ENCODE measurements around the gene UTF1. TPM values are rescaled to one million over a fixed set of nuclear protein-coding genes. Genes with fewer than 3 reads are reported as not detected.

Gene UTF1
- polyA plus RNA-seq, 1 donor = not detected

DNA sequence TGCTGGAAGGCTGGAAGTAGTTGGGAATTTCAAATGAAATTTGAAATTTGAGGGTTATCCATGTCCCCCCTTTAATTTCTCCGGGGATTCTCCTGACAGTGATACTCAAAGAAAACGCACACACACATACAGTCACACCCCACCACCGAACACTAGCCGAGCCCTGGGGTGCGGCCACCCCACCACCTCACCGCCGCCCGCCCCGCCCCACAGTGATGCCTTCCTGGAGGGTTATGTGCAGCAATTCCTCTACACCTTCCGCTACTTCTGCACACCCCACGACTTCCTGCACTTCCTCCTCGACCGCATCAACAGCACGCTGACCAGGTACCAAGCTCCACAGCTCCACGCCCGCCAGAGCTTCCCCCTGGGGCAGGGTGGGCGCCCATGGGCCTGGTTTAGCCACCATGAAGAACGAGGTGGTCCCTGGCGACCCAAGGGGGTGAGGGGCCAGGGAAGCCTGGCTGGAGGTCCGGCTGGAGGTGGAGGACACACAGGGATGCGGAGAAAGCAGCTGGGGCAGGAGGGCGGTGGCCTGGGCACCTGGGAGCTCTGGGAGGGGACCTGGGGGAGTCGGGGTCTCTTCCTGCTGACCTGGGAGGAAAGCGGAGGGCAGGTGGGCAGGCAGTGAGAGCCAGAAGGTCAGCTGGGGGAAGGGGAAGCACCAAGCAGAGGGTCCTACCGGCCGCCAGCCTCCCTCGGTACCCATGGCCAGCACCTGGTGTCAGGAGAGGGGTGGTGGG lies 19.4 kb upstream of the UTF1 start:
- no peak for DNase-seq
- H3K27me3 ChIP-seq (ENCODE audit: control insufficient read depth, insufficient read depth, low read length) = no peaks in the 10 kb centered on the region
- H3K9me3 ChIP-seq (ENCODE audit: control insufficient read depth, low read depth, low read length) = peaks cover 3% of the 10 kb centered on the region
- WGBS (ENCODE audit: insufficient coverage, low lambda C conversion rate) = no CpG with 5 or more reads among the region's 27 CpGs
- no peaks in the 10 kb centered on the region for H3K4me1 ChIP-seq (ENCODE audit: control insufficient read depth, insufficient read depth, low read length)
- no peak overlapping the region for H3K27ac ChIP-seq (ENCODE audit: low read length)
- H3K36me3 ChIP-seq (ENCODE audit: control insufficient read depth, insufficient read depth, low read length) = peaks cover 10% of the 10 kb centered on the region
- H3K4me3 ChIP-seq (ENCODE audit: low read length) = no peak overlapping the region

DNA sequence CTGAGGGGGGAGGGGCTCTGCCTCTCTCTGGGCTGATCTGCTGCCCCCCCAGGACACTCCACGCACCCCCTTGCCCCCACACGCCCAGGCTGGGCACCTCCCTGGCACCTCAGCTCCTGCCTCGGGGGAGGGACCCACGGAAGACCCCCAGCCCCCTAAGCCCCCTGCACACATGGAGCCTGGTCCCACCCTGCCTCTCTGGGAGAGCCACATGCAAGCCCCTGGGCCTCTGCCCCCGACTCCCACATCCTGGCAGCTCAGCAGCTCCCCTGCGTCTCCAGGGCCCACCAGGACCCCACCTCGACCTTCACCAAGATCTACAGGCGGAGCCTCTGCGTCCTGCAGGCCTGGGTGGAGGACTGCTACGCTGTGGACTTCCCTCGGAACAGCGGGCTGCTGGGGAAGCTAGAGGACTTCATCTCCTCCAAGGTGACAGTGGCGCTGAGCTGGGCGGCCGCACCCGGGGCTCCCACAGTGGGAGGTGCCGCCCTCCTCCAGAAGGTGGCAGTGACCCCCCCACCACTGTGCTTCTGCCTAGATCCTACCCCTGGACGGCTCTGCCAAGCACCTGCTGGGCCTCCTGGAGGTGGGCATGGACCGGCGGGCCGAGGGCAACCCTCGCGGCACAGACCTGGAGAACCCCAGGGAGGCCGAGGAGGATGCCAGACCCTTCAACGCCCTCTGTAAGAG lies 18.7 kb upstream of the UTF1 start:
- peaks cover 5% of the 10 kb centered on the region for H3K9me3 ChIP-seq (ENCODE audit: control insufficient read depth, low read depth, low read length)
- no peak overlapping the region for H3K27ac ChIP-seq (ENCODE audit: low read length)
- no peak overlapping the region for H3K4me3 ChIP-seq (ENCODE audit: low read length)
- H3K27me3 ChIP-seq (ENCODE audit: control insufficient read depth, insufficient read depth, low read length) = no peaks in the 10 kb centered on the region
- WGBS (ENCODE audit: insufficient coverage, low lambda C conversion rate) = no CpG with 5 or more reads among the region's 25 CpGs
- H3K36me3 ChIP-seq (ENCODE audit: control insufficient read depth, insufficient read depth, low read length) = peaks cover 10% of the 10 kb centered on the region
- no peaks in the 10 kb centered on the region for H3K4me1 ChIP-seq (ENCODE audit: control insufficient read depth, insufficient read depth, low read length)
- DNase-seq = no peak

GRCh38 chr10:133211959-133212852 lies 17.8 kb upstream of the UTF1 start:
- no peaks in the 10 kb centered on the region for H3K27me3 ChIP-seq (ENCODE audit: control insufficient read depth, insufficient read depth, low read length)
- no peak overlapping the region for H3K4me3 ChIP-seq (ENCODE audit: low read length)
- peaks cover 10% of the 10 kb centered on the region for H3K9me3 ChIP-seq (ENCODE audit: control insufficient read depth, low read depth, low read length)
- DNase-seq = no peak
- peaks cover 10% of the 10 kb centered on the region for H3K36me3 ChIP-seq (ENCODE audit: control insufficient read depth, insufficient read depth, low read length)
- no peak overlapping the region for H3K27ac ChIP-seq (ENCODE audit: low read length)
- WGBS (ENCODE audit: insufficient coverage, low lambda C conversion rate) = 92% methylated on average over 5 of the region's 34 CpGs
- no peaks in the 10 kb centered on the region for H3K4me1 ChIP-seq (ENCODE audit: control insufficient read depth, insufficient read depth, low read length)

DNA sequence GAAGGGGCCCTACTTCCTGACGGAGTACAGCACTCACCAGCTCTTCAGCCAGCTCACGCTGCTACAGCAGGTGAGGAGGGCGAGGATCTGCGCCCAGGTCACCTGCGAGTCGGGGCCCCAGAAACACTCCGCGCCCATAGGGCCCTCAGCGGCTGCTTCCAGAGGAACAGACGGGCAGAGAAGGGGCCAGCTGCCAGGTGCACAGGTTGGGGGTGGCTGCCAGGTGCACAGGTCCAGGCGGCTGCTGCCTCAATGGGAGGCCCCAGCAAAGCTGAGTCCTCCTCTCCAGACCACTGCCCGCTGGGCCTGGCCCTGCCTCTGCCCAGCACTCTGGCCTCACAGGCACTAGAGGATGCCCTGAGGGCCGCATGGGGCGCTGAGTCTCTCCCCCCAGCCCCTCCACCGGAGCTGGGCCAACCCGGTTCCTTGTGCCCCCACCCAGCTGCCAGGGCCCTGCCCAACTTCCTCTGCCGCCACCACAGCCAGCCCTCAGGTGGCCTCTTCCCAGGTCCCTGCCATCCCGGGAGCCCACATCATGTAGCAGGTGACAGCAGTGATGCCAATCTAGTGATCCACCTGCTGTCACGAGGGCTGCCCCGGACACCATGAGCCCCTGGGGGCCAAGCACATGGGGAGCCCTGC lies 17.0 kb upstream of the UTF1 start:
- Histone ChIP-seq H3K27ac (ENCODE audit: low read length) (no peak overlapping the region), H3K36me3 (ENCODE audit: control insufficient read depth, insufficient read depth, low read length) (peaks cover 10% of the 10 kb centered on the region), H3K4me1 (ENCODE audit: control insufficient read depth, insufficient read depth, low read length) (no peaks in the 10 kb centered on the region), H3K4me3 (ENCODE audit: low read length) (no peak overlapping the region), H3K27me3 (ENCODE audit: control insufficient read depth, insufficient read depth, low read length) (no peaks in the 10 kb centered on the region), H3K9me3 (ENCODE audit: control insufficient read depth, low read depth, low read length) (peaks cover 11% of the 10 kb centered on the region)
- WGBS (ENCODE audit: insufficient coverage, low lambda C conversion rate) = no CpG with 5 or more reads among the region's 20 CpGs
- no peak for DNase-seq

- DNase-seq = no peak
- WGBS (ENCODE audit: insufficient coverage, low lambda C conversion rate) = 90% methylated on average over 2 of the region's 32 CpGs
- Histone ChIP-seq H3K36me3 (ENCODE audit: control insufficient read depth, insufficient read depth, low read length) (peaks cover 10% of the 10 kb centered on the region), H3K4me3 (ENCODE audit: low read length) (no peak overlapping the region), H3K9me3 (ENCODE audit: control insufficient read depth, low read depth, low read length) (peaks cover 13% of the 10 kb centered on the region), H3K27ac (ENCODE audit: low read length) (no peak overlapping the region), H3K27me3 (ENCODE audit: control insufficient read depth, insufficient read depth, low read length) (no peaks in the 10 kb centered on the region), H3K4me1 (ENCODE audit: control insufficient read depth, insufficient read depth, low read length) (no peaks in the 10 kb centered on the region)
Measured at GRCh38 chr10:133213641-133214467, 16.2 kb upstream of the UTF1 start.

DNA sequence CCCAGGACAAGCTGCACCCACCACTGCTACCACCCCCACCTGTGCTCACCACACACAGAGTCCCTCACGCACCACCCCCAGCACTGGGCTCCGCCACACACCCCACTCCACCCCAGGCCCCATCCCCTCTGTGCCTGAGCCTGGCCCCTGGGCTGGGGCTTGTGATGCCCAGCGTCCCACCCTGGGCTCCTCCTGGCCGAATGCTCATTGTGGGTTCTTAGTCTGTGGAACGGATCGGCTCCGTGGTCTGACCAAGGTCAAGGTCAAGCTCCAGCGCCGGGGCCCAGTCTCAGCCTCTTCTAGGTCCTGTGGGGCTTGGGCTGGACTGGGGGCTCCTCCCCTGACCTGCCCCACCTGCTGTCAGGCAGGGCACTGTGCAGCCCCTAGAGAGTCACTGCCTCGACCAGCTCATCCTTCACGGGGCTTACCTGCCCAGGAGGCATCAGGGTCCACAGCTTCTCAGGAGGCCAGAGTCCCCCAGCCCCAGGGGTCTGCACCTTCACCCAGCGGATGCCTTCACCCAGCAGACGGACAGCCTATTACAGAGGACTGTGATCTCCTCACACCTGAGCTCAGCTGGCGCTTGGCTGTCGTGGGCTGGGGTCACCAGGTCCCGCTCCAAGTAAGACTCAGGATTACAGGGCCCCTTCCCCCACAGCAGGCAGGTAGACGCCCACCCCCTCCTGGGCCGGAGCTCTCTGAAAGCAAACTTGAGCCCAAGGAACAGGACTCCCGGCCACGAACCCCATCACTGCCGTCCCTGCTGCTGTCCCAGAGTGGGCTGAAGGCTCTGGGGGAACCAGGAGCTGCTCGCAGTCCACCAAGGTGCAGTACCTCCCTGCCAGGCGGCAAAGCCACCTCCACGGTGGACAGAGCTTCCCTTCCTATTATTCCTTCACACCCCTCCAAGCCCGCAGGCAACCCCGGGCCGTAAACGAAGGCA lies 15.3 kb upstream of the UTF1 start:
- H3K27me3 ChIP-seq (ENCODE audit: control insufficient read depth, insufficient read depth, low read length) = peaks cover 9% of the 10 kb centered on the region
- H3K4me3 ChIP-seq (ENCODE audit: low read length) = no peak overlapping the region
- 20% methylated on average over 1 of the region's 28 CpGs for WGBS (ENCODE audit: insufficient coverage, low lambda C conversion rate)
- peaks cover 13% of the 10 kb centered on the region for H3K9me3 ChIP-seq (ENCODE audit: control insufficient read depth, low read depth, low read length)
- no peaks in the 10 kb centered on the region for H3K4me1 ChIP-seq (ENCODE audit: control insufficient read depth, insufficient read depth, low read length)
- no peak for DNase-seq
- no peak overlapping the region for H3K27ac ChIP-seq (ENCODE audit: low read length)
- peaks cover 10% of the 10 kb centered on the region for H3K36me3 ChIP-seq (ENCODE audit: control insufficient read depth, insufficient read depth, low read length)

- WGBS (ENCODE audit: insufficient coverage, low lambda C conversion rate) = no CpG with 5 or more reads among the region's 27 CpGs
- DNase-seq = no peak
- Histone ChIP-seq H3K9me3 (ENCODE audit: control insufficient read depth, low read depth, low read length) (peaks cover 13% of the 10 kb centered on the region), H3K27me3 (ENCODE audit: control insufficient read depth, insufficient read depth, low read length) (peaks cover 10% of the 10 kb centered on the region), H3K27ac (ENCODE audit: low read length) (no peak overlapping the region), H3K4me3 (ENCODE audit: low read length) (no peak overlapping the region), H3K4me1 (ENCODE audit: control insufficient read depth, insufficient read depth, low read length) (no peaks in the 10 kb centered on the region), H3K36me3 (ENCODE audit: control insufficient read depth, insufficient read depth, low read length) (peaks cover 10% of the 10 kb centered on the region)
Measured at GRCh38 chr10:133215586-133215985, 14.4 kb upstream of the UTF1 start.

DNA sequence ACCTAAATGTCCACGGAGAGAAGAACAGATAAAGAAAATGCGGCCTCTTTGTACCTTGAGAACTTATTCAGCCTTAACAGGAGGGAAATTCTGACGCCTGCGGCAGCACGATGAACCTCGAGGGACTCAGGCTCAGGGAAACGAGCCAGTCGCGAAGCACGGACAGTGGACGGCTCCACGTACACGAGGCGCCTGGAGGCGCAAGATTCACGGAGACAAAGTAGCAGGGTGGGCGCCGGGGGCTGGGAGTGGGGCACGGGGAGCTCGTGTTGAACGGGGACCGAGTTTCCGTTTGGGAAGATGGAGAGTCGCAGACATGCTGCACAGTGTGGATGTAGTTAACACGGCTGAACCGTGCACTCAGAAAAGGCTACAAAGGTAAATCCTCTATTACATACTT lies 13.2 kb upstream of the UTF1 start:
- Histone ChIP-seq H3K9me3 (ENCODE audit: control insufficient read depth, low read depth, low read length) (peaks cover 13% of the 10 kb centered on the region), H3K36me3 (ENCODE audit: control insufficient read depth, insufficient read depth, low read length) (peaks cover 10% of the 10 kb centered on the region), H3K4me3 (ENCODE audit: low read length) (no peak overlapping the region), H3K4me1 (ENCODE audit: control insufficient read depth, insufficient read depth, low read length) (no peaks in the 10 kb centered on the region), H3K27me3 (ENCODE audit: control insufficient read depth, insufficient read depth, low read length) (peaks cover 13% of the 10 kb centered on the region), H3K27ac (ENCODE audit: low read length) (no peak overlapping the region)
- no peak for DNase-seq
- WGBS (ENCODE audit: insufficient coverage, low lambda C conversion rate) = 100% methylated on average over 2 of the region's 26 CpGs
